GM23338 (cell line): ENCODE data around the gene IL12B.
"Not testable (repeated sequence)": the region's sequence is repeated elsewhere in the genome, so short reads cannot be mapped to it uniquely, and the experiment has no call there.

Source experiments
- EZH2 ChIP-seq: fragments of 200-600 bp; sonication (generic); IDR thresholded peaks from one replicate; pipeline ENCODE4 v1.8.0; 2017; ENCODE audit warnings: antibody characterized with exemption, mild to moderate bottlenecking, low read depth; ENCODE audit not compliant: unreplicated experiment
- EZH2phosphoT487 ChIP-seq: fragments of 200-600 bp; sonication (generic); IDR thresholded peaks from one replicate; pipeline ENCODE4 v1.8.1; 2018; ENCODE audit warnings: antibody characterized with exemption; ENCODE audit not compliant: unreplicated experiment
- JUNB ChIP-seq: IDR thresholded peaks from one replicate; pipeline ENCODE4 v1.6.1; 2016; ENCODE audit warnings: antibody characterized with exemption; ENCODE audit not compliant: unreplicated experiment
- NANOG ChIP-seq: IDR thresholded peaks from 2 replicates; pipeline ENCODE4 v1.6.1; 2016; ENCODE audit warnings: antibody characterized with exemption, borderline replicate concordance
- POLR2AphosphoS5 ChIP-seq: IDR thresholded peaks from 2 replicates; pipeline ENCODE4 v1.6.1; 2016; ENCODE audit warnings: antibody characterized with exemption, low read depth
- STAT1 ChIP-seq: IDR thresholded peaks from one replicate; pipeline ENCODE4 v1.6.1; 2016; ENCODE audit warnings: antibody characterized with exemption; ENCODE audit not compliant: unreplicated experiment
- TF ChIP-seq, protein P1 (sequence below), 2 experiments: fragments of 200-600 bp in 1 of 2; sonication (generic) in 1 of 2; conservative IDR thresholded peaks; 2 replicates each; pipeline versions ENCODE4 v1.5.1 to v1.6.1; 2016 to 2017; ENCODE audit warnings: antibody characterized with exemption in 2 of 2, low read depth in 2 of 2, mild to moderate bottlenecking in 2 of 2, moderate library complexity in 1 of 2

DNA sequence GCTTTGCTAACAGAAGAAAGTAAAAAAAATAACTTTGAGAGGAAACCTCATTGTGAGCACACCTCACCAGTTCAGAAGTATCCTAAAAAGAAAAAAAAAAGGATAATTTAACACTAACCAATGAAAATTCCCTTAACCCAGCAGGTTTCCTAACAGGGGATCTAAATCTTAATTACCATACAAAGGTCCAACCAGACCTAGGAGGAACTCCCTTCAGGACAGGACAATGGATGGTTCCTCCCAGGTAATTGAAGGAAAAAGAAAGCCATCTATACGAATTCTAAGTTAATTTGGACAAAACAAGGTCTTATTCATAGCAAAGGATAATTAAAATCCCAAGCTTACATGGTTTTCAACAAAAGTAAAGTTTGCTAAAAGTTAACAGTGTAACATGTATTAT is 37.6 kb upstream of the IL12B start:
- TF ChIP-seq, protein P1, sequence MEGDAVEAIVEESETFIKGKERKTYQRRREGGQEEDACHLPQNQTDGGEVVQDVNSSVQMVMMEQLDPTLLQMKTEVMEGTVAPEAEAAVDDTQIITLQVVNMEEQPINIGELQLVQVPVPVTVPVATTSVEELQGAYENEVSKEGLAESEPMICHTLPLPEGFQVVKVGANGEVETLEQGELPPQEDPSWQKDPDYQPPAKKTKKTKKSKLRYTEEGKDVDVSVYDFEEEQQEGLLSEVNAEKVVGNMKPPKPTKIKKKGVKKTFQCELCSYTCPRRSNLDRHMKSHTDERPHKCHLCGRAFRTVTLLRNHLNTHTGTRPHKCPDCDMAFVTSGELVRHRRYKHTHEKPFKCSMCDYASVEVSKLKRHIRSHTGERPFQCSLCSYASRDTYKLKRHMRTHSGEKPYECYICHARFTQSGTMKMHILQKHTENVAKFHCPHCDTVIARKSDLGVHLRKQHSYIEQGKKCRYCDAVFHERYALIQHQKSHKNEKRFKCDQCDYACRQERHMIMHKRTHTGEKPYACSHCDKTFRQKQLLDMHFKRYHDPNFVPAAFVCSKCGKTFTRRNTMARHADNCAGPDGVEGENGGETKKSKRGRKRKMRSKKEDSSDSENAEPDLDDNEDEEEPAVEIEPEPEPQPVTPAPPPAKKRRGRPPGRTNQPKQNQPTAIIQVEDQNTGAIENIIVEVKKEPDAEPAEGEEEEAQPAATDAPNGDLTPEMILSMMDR (conservative IDR thresholded peaks at IDR 0.05; ENCODE audit: low read depth in 2 of 2): not testable (repeated sequence)
- not testable (repeated sequence) for TF ChIP-seq POLR2AphosphoS5, NANOG, EZH2phosphoT487, EZH2, JUNB, STAT1
